ENCODE data around the gene OR10AD1. TPM values are rescaled to one million over a fixed set of nuclear protein-coding genes. Genes with fewer than 3 reads are reported as not detected.

The OR10AD1 gene
- not detected in 2 replicates for total RNA-seq (2011; cell fraction: chromatin; rRNA removed; ENCODE audit: low replicate concordance)
- 0.33 TPM in 1 of 2 replicates, not detected in the other for total RNA-seq (2011; cell fraction: nucleolus; rRNA removed)
- total RNA-seq (2011; cell fraction: nucleoplasm; rRNA removed) = not detected in 2 replicates
- total RNA-seq (2014; rRNA removed) (not detected in 2 replicates), total RNA-seq (2014; rRNA removed; fragmentation: Illumina TruSeq; extraction: Trizol) (not detected in 2 replicates), total RNA-seq (2015; rRNA removed; fragmentation: Illumina TruSeq; extraction: Trizol) (not detected in 2 replicates), total RNA-seq (2021) (not detected in 2 replicates), polyA plus RNA-seq (2011; rRNA removed) (not detected in 2 replicates), polyA plus RNA-seq (2014; fragmentation: Illumina TruSeq; extraction: Trizol) (not detected in 2 replicates), polyA plus RNA-seq (2014; fragmentation: Nextera tagmentation; extraction: Ambion mirVana) (not detected), polyA plus RNA-seq (2014; rRNA removed) (not detected in 2 replicates), polyA minus RNA-seq (2011; rRNA and poly(A)+ RNA removed) (not detected in 2 replicates), Bru-seq, nascent RNA (not detected), BruChase-seq, experiment 1, labeled RNA remaining after a 2-hour chase (not detected), BruChase-seq, experiment 2, labeled RNA remaining after a 6-hour chase (not detected)
- not detected in 2 replicates for polyA plus RNA-seq (2011; cell fraction: cytosol; rRNA removed)
- polyA plus RNA-seq (2011; cell fraction: nucleus; rRNA removed) = not detected in 2 replicates
- polyA plus RNA-seq (2012) = 0.21 and 0.76 TPM in 2 replicates
- not detected in 2 replicates for polyA minus RNA-seq (2011; cell fraction: cytosol; rRNA and poly(A)+ RNA removed)
- not detected in 2 replicates for polyA minus RNA-seq (2011; cell fraction: nucleus; rRNA and poly(A)+ RNA removed)
- long read RNA-seq, experiment 1 = 0 reads
- long read RNA-seq, experiment 2 = 0 reads
- long read RNA-seq, experiment 3 = 0 reads

DNA sequence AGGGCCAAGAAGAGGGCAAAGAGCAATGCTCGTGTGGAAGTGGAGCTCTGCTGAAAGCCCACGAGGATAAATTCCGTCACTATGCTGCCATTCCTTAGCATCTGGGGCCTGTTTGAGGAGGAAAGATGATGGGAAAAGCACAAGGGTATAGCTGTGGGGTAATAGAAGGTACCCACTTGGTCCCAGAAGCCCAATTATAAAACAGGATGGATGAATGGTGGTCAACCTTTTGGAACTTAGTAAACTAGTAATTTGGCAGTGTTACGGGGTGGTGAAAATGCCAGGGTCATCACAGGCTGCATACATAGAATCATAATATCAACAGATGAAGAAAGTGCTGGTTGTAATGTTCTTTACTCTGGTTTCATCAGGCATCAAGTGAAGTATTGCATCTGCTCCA, at the start of gene OR10AD1:
TSS of gene OR10AD1 (minus strand) at position 101 of the 400 bp plus-strand sequence. CDS start at position 101, 0 bp downstream.
- peaks cover 0 to 5% of the 10 kb centered on the region in 2 experiments; a peak in 3 of 5 replicates for H3K4me1 ChIP-seq (replicated peaks in 1 of 2; ENCODE audit: control insufficient read depth in 2 of 2, insufficient read depth in 2 of 2, low read length in 2 of 2)
- H4K20me1 ChIP-seq (replicated peaks; ENCODE audit: control insufficient read depth, insufficient read depth, low read length) = no peaks in the 10 kb centered on the region
- in situ Hi-C loops (cut with MboI) = no loop called here

More for the DNA sequence above, at the start of gene OR10AD1:
- no peaks in the 10 kb centered on the region for H3K27me3 ChIP-seq (ENCODE audit: control insufficient read depth in 2 of 2, insufficient read depth in 2 of 2, low read length in 2 of 2)
- no peaks in the 10 kb centered on the region; the same call in 2 of the 3 replicates for H3K36me3 ChIP-seq (ENCODE audit: control insufficient read depth, insufficient read depth, low read length)
- TF ChIP-seq ASH1L (IDR thresholded peaks at IDR 0.05; ENCODE audit: borderline replicate concordance, low read depth, partially characterized antibody) = no peak
- 0 out of 2 replicates have a peak, but pooled peaks have one; percentile 4 for TF ChIP-seq MGA (IDR thresholded peaks at IDR 0.05)
- H3K4me2 ChIP-seq (ENCODE audit: insufficient read depth, low read length) = no peak within 1 kb of the TSS
- H3K9ac ChIP-seq (ENCODE audit: insufficient read depth in 1 of 2, low read depth in 2 of 2, low read length in 2 of 2) = no peak within 1 kb of the TSS
- ATAC-seq (no peak), FAIRE-seq (no peak), DNase-seq (ENCODE audit: extremely low read depth in 1 of 4, low spot score in 3 of 4) (no peak)
- H3K79me2 ChIP-seq (ENCODE audit: control insufficient read depth, insufficient read depth, low read length) = peaks cover 22% of the 10 kb centered on the region
- 58% methylated on average over 4 of the region's 4 CpGs for WGBS (ENCODE audit: insufficient coverage, low coverage, missing lambda C conversion rate)
- no peak within 1 kb of the TSS for H3K27ac ChIP-seq (ENCODE audit: extremely low read depth, low read depth, low read length)
- BruUV-seq (replicated peaks) = no TSS peak
- intact Hi-C loops (cut with micrococcal nuclease) = no loop called here
- H3K9me1 ChIP-seq (ENCODE audit: control insufficient read depth, insufficient read depth, low read length) = no peaks in the 10 kb centered on the region
- H2AFZ ChIP-seq (ENCODE audit: low read depth, low read length) = no peak within 1 kb of the TSS
- ChIA-PET POLR2A (interaction anchor here (0.7 kb wide), 2 partner anchors 10 to 207 kb away, joined by 3 to 4 read pairs; no protein-coding TSS in a partner anchor), CTCF (ENCODE audit: low intra/inter-chr PET ratio) (no interaction called here)
- no peak within 1 kb of the TSS for H3K4me3 ChIP-seq
- H3K9me3 ChIP-seq (replicated peaks; ENCODE audit: control insufficient read depth, insufficient read depth, low read depth, low read length) = peaks cover 9% of the 10 kb centered on the region

Data from K562 (cell line).